Sigmoid colon (tissue), 4 donors: ENCODE measurements around the gene DEFB132.

Experiments
- EP300 ChIP-seq, 4 donors: sonication (generic); formaldehyde crosslinking; IDR thresholded peaks; one replicate each; pipeline ENCODE4 v1.6.1; 2017; ENCODE audit warnings: antibody characterized with exemption in 4 of 4
- POLR2A ChIP-seq, 2 donors: fragments of 450-650 bp; IDR thresholded peaks; one replicate each; pipeline ENCODE4 v1.6.1; 2016; ENCODE audit warnings: antibody characterized with exemption in 2 of 2, mild to moderate bottlenecking in 2 of 2, moderate library complexity in 2 of 2
- TF ChIP-seq, protein P1 (sequence below), 4 experiments: fragments of 450-650 bp in 3 of 4; fragments of 200-600 bp in 1 of 4; IDR thresholded peaks; one replicate each; pipeline ENCODE4 v1.5.1; 2016 to 2019; ENCODE audit warnings: antibody characterized with exemption in 4 of 4, mild to moderate bottlenecking in 3 of 4, moderate library complexity in 2 of 4

DNA sequence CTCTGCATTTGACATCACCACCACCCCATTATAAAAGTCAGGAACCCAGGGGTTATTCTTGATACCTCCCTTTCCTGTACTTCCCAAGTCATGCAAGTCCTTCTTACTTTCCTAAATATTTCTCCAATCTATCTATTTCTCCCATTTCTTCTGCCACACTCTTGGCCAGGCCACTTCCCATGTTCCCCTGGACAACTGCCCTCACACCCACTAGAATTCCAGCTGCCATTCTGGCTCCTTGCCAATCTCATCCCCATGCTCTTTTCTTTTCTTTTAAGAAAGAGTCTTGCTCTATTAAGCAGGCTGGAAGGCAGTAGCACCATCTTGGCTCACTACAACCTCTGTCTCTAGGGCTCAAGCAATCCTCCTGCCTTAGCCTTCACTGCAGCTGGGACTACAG lies 15.2 kb downstream of the DEFB132 start:
- TF ChIP-seq EP300 (IDR thresholded peaks at IDR 0.05): no peak
- TF ChIP-seq POLR2A (IDR thresholded peaks at IDR 0.05): no peak
- TF ChIP-seq, protein P1, sequence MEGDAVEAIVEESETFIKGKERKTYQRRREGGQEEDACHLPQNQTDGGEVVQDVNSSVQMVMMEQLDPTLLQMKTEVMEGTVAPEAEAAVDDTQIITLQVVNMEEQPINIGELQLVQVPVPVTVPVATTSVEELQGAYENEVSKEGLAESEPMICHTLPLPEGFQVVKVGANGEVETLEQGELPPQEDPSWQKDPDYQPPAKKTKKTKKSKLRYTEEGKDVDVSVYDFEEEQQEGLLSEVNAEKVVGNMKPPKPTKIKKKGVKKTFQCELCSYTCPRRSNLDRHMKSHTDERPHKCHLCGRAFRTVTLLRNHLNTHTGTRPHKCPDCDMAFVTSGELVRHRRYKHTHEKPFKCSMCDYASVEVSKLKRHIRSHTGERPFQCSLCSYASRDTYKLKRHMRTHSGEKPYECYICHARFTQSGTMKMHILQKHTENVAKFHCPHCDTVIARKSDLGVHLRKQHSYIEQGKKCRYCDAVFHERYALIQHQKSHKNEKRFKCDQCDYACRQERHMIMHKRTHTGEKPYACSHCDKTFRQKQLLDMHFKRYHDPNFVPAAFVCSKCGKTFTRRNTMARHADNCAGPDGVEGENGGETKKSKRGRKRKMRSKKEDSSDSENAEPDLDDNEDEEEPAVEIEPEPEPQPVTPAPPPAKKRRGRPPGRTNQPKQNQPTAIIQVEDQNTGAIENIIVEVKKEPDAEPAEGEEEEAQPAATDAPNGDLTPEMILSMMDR (IDR thresholded peaks at IDR 0.05): no peak
